GM12878 (cell line): ENCODE data around the gene ZNF692. TPM values are rescaled to one million over a fixed set of nuclear protein-coding genes. Genes with fewer than 3 reads are reported as not detected.

ENCODE experiments used
- CBX3 ChIP-seq: fragments of 200-600 bp; sonication (generic); IDR thresholded peaks from 2 replicates; pipeline ENCODE4 v1.6.1; 2016; ENCODE audit warnings: low read depth, borderline replicate concordance
- CHD1 ChIP-seq: IDR thresholded peaks from 2 replicates; pipeline ENCODE4 v1.6.1; 2012; ENCODE audit warnings: low read depth, low read length, improper control_type of control experiment
- EED ChIP-seq: sonication (generic); IDR thresholded peaks from 2 replicates; pipeline ENCODE4 v1.6.1; 2016; ENCODE audit warnings: antibody characterized with exemption, low read depth
- LARP7 ChIP-seq: fragments of 450-650 bp; IDR thresholded peaks from 2 replicates; pipeline ENCODE4 v1.6.1; 2017; ENCODE audit warnings: mild to moderate bottlenecking
- NR2C1 ChIP-seq: fragments of 450-650 bp; IDR thresholded peaks from 2 replicates; pipeline ENCODE4 v1.6.1; 2017; ENCODE audit warnings: antibody characterized with exemption, mild to moderate bottlenecking, moderate library complexity
- NR2C2 ChIP-seq: IDR thresholded peaks from 2 replicates; pipeline ENCODE4 v1.6.1; 2011; ENCODE audit warnings: borderline replicate concordance, low read depth; ENCODE audit not compliant: control insufficient read depth, insufficient read length
- POLR2AphosphoS2 ChIP-seq: IDR thresholded peaks from 2 replicates; pipeline ENCODE4 v1.6.1; 2011; ENCODE audit warnings: low read depth, mild to moderate bottlenecking, low read length, improper control_type of control experiment, moderate library complexity
- RB1 ChIP-seq: fragments of 450-650 bp; formaldehyde crosslinking; IDR thresholded peaks from 2 replicates; pipeline ENCODE4 v1.6.1; 2017; ENCODE audit warnings: mild to moderate bottlenecking, borderline replicate concordance
- RUNX3 ChIP-seq: IDR thresholded peaks from 2 replicates; pipeline ENCODE4 v1.6.1; 2012; ENCODE audit warnings: low read length, inconsistent platforms
- SIX5 ChIP-seq: IDR thresholded peaks from 2 replicates; pipeline ENCODE4 v1.6.1; 2011; ENCODE audit warnings: mild to moderate bottlenecking, low read depth, low read length, moderate library complexity; ENCODE audit not compliant: severe bottlenecking
- SREBF1 ChIP-seq: IDR thresholded peaks from 2 replicates; pipeline ENCODE4 v1.6.1; 2012; ENCODE audit warnings: mild to moderate bottlenecking, low read length
- polyA plus RNA-seq, 11 experiments: library from polyadenylated mRNA; depleted of rRNA in 4 of 11; unstranded in 6 of 11; stranded (reverse) in 5 of 11; fragments of >200 nt; fragmentation: Nextera tagmentation in 4 of 11; fragmentation: Illumina TruSeq in 1 of 11; extraction: Ambion mirVana in 4 of 11; extraction: Trizol in 1 of 11; gene quantifications; 1 replicate in 1 of 11; 2 replicates in 10 of 11; pipeline versions ENCODE4 v1.2.1 to v1.2.3, GENCODE V29; 2011 to 2016; ENCODE audit warnings: inconsistent platforms in 2 of 11, missing spikeins in 2 of 11, low read depth in 1 of 11
- total RNA-seq, 4 experiments: library from RNA; depleted of rRNA in 3 of 4; stranded (reverse); fragments of >200 nt in 3 of 4; fragmentation: Illumina TruSeq in 1 of 4; extraction: Trizol in 1 of 4; gene quantifications; 2 replicates each; pipeline versions ENCODE4 v1.2.1 to v1.2.3, GENCODE V29; 2013 to 2021
- TF ChIP-seq, protein P1 (sequence below): fragments of 450-650 bp; IDR thresholded peaks from 2 replicates; pipeline ENCODE4 v1.6.1; 2017; ENCODE audit warnings: low read depth, mild to moderate bottlenecking, moderate library complexity
- TF ChIP-seq, protein P2 (sequence below): fragments of 150-350 bp; IDR thresholded peaks from 2 replicates; pipeline ENCODE4 v1.6.1; 2016; ENCODE audit warnings: low read depth, low read length
- TF ChIP-seq, protein P3 (sequence below): IDR thresholded peaks from 2 replicates; pipeline ENCODE4 v1.6.1; 2012; ENCODE audit warnings: low read length, inconsistent platforms
- TF ChIP-seq, protein P4 (sequence below): IDR thresholded peaks from 2 replicates; pipeline ENCODE4 v1.6.1; 2011; ENCODE audit warnings: low read depth, low read length, improper control_type of control experiment, borderline replicate concordance
- TF ChIP-seq, protein P5 (sequence below): fragments of 450-650 bp; IDR thresholded peaks from 2 replicates; pipeline ENCODE4 v1.6.1; 2017; ENCODE audit warnings: mild to moderate bottlenecking, moderate library complexity

The ZNF692 gene
- total and polyA plus RNA-seq, 10 of the 15 experiments (the other 5 are each of a cell fraction or from before 2014, with no cell fraction given): 5.3 to 76.6 (median 36.9) TPM

DNA sequence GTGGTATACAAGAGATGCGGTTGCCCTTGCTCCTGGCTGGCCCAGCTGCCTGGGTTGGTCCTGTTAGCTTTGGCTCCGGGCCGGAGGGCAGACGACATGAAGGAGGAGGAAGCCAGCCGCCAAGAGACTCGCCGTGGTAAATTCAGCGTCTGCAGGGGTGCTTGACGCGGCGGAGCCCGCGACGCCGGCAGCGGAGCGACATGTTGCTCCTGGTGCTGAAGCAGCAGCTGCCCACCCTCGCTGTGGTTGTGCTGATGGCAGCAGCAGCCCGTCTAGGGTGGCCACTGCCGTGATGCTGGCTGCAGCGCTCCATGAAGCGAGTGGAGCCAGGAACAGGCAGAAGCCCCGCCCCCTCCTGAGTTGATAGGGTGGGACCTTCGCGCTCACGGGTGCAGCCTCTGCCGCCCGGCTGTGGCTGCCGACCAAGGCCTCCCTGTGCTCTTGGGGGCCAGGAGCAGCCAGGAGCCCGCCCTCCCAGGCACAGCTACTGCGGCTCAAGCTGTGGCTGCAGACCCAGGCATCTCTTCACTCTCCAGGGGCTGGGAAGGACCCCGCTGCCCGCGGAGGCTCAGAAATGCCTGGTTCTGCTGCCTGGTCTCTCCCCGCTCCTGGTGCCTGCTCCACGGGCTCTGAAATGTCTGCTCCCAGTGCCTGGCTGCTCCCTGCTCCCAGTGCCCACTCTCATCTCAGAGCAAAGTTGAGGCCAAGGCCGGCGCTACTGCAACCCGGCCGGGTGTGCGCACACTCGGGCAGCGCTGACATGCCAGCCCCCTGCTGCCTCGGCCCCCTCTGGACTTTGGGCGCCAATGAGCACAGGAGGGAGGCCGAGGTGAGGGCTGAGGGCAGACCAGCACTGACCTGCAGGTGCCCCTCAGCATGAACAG is 4.4 kb upstream of the ZNF692 start (continued):
- TF ChIP-seq, protein P1, sequence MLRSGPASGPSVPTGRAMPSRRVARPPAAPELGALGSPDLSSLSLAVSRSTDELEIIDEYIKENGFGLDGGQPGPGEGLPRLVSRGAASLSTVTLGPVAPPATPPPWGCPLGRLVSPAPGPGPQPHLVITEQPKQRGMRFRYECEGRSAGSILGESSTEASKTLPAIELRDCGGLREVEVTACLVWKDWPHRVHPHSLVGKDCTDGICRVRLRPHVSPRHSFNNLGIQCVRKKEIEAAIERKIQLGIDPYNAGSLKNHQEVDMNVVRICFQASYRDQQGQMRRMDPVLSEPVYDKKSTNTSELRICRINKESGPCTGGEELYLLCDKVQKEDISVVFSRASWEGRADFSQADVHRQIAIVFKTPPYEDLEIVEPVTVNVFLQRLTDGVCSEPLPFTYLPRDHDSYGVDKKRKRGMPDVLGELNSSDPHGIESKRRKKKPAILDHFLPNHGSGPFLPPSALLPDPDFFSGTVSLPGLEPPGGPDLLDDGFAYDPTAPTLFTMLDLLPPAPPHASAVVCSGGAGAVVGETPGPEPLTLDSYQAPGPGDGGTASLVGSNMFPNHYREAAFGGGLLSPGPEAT: no peak
- TF ChIP-seq CBX3: no peak
- no peak for TF ChIP-seq RB1
- no peak for TF ChIP-seq SREBF1
- TF ChIP-seq, protein P2, sequence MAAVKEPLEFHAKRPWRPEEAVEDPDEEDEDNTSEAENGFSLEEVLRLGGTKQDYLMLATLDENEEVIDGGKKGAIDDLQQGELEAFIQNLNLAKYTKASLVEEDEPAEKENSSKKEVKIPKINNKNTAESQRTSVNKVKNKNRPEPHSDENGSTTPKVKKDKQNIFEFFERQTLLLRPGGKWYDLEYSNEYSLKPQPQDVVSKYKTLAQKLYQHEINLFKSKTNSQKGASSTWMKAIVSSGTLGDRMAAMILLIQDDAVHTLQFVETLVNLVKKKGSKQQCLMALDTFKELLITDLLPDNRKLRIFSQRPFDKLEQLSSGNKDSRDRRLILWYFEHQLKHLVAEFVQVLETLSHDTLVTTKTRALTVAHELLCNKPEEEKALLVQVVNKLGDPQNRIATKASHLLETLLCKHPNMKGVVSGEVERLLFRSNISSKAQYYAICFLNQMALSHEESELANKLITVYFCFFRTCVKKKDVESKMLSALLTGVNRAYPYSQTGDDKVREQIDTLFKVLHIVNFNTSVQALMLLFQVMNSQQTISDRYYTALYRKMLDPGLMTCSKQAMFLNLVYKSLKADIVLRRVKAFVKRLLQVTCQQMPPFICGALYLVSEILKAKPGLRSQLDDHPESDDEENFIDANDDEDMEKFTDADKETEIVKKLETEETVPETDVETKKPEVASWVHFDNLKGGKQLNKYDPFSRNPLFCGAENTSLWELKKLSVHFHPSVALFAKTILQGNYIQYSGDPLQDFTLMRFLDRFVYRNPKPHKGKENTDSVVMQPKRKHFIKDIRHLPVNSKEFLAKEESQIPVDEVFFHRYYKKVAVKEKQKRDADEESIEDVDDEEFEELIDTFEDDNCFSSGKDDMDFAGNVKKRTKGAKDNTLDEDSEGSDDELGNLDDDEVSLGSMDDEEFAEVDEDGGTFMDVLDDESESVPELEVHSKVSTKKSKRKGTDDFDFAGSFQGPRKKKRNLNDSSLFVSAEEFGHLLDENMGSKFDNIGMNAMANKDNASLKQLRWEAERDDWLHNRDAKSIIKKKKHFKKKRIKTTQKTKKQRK: no peak
- TF ChIP-seq NR2C2: no peak
- no peak for TF ChIP-seq NR2C1
- no peak for TF ChIP-seq SIX5
- TF ChIP-seq, protein P3, sequence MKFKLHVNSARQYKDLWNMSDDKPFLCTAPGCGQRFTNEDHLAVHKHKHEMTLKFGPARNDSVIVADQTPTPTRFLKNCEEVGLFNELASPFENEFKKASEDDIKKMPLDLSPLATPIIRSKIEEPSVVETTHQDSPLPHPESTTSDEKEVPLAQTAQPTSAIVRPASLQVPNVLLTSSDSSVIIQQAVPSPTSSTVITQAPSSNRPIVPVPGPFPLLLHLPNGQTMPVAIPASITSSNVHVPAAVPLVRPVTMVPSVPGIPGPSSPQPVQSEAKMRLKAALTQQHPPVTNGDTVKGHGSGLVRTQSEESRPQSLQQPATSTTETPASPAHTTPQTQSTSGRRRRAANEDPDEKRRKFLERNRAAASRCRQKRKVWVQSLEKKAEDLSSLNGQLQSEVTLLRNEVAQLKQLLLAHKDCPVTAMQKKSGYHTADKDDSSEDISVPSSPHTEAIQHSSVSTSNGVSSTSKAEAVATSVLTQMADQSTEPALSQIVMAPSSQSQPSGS: no peak
- TF ChIP-seq EED: no peak
- no peak for TF ChIP-seq CHD1
- TF ChIP-seq, protein P4, sequence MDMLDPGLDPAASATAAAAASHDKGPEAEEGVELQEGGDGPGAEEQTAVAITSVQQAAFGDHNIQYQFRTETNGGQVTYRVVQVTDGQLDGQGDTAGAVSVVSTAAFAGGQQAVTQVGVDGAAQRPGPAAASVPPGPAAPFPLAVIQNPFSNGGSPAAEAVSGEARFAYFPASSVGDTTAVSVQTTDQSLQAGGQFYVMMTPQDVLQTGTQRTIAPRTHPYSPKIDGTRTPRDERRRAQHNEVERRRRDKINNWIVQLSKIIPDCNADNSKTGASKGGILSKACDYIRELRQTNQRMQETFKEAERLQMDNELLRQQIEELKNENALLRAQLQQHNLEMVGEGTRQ: no peak
- no peak for TF ChIP-seq RUNX3
- TF ChIP-seq POLR2AphosphoS2: no peak
- TF ChIP-seq, protein P5, sequence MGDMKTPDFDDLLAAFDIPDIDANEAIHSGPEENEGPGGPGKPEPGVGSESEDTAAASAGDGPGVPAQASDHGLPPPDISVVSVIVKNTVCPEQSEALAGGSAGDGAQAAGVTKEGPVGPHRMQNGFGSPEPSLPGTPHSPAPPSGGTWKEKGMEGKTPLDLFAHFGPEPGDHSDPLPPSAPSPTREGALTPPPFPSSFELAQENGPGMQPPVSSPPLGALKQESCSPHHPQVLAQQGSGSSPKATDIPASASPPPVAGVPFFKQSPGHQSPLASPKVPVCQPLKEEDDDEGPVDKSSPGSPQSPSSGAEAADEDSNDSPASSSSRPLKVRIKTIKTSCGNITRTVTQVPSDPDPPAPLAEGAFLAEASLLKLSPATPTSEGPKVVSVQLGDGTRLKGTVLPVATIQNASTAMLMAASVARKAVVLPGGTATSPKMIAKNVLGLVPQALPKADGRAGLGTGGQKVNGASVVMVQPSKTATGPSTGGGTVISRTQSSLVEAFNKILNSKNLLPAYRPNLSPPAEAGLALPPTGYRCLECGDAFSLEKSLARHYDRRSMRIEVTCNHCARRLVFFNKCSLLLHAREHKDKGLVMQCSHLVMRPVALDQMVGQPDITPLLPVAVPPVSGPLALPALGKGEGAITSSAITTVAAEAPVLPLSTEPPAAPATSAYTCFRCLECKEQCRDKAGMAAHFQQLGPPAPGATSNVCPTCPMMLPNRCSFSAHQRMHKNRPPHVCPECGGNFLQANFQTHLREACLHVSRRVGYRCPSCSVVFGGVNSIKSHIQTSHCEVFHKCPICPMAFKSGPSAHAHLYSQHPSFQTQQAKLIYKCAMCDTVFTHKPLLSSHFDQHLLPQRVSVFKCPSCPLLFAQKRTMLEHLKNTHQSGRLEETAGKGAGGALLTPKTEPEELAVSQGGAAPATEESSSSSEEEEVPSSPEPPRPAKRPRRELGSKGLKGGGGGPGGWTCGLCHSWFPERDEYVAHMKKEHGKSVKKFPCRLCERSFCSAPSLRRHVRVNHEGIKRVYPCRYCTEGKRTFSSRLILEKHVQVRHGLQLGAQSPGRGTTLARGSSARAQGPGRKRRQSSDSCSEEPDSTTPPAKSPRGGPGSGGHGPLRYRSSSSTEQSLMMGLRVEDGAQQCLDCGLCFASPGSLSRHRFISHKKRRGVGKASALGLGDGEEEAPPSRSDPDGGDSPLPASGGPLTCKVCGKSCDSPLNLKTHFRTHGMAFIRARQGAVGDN: peak; percentile 57
- TF ChIP-seq LARP7: 0 out of 2 replicates have a peak, but pooled peaks have one; percentile 50
